Colon (tissue), 2 donors: Measurements from ENCODE around the gene LGALS9B.
"Not testable (repeated sequence)": the region's sequence is repeated elsewhere in the genome, so short reads cannot be mapped to it uniquely, and the experiment has no call there.

Experiments
- FAIRE-seq: peaks from 2 replicates; lab custom pipeline; 2012; peaks lifted over from hg19 to GRCh38; lab: Jason Lieb, UNC
- donor health status: control.
- donor health status: control.

Gene LGALS9B

GRCh38 chr17:20415479-20415878 is 51.9 kb downstream of the LGALS9B start:
- FAIRE-seq, result not testable (repeated sequence)

GRCh38 chr17:20401306-20402022 is 65.9 kb downstream of the LGALS9B start:
- FAIRE-seq, result not testable (repeated sequence)

- FAIRE-seq, result not testable (repeated sequence)
Measured at GRCh38 chr17:20400559-20401305, 66.6 kb downstream of the LGALS9B start.
